H1 (cell line): ENCODE measurements around the gene CROCC. TPM values are rescaled to one million over a fixed set of nuclear protein-coding genes. Genes with fewer than 3 reads are reported as not detected.
A peak's percentile ranks its signal among the peaks of the same experiment; 100 is the strongest.

Source experiments
- CTCF ChIA-PET: fragments of 300-600 bp; sonication (Branson Sonifier 250); formaldehyde crosslinking; loops from one replicate; lab custom pipeline; 2021; ENCODE audit not compliant: partially characterized antibody; lab: Charles Lee
- POLR2A ChIA-PET: fragments of 300-600 bp; sonication (Branson Sonifier 250); formaldehyde crosslinking; loops from one replicate; lab custom pipeline; 2021; ENCODE audit warnings: inconsistent platforms; ENCODE audit not compliant: partially characterized antibody; lab: Charles Lee
- DNase-seq, 2 experiments: peaks; one replicate each; pipeline versions ENCODE4 v3.0.0 to v3.0.0-alpha.2; 2010 to 2022; ENCODE audit warnings: low spot score in 2 of 2, low read depth in 1 of 2, mixed read lengths in 1 of 2
- FAIRE-seq: peaks from 2 replicates; lab custom pipeline; 2011; peaks lifted over from hg19 to GRCh38; lab: Jason Lieb, UNC
- H2AFZ ChIP-seq: 2 replicates; pipeline ENCODE4 v1.8.1; 2012; ENCODE audit warnings: low read length, inconsistent platforms
- H2AK5ac ChIP-seq: 2 replicates; pipeline ENCODE4 v1.6.1; 2013; ENCODE audit warnings: low read depth, low read length
- H2BK120ac ChIP-seq: replicated peaks from 2 replicates; pipeline ENCODE3; 2013; ENCODE audit warnings: low read depth, low read length, inconsistent platforms
- H2BK12ac ChIP-seq: 2 replicates; pipeline ENCODE4 v1.6.1; 2013; ENCODE audit warnings: low read depth, low read length
- H2BK15ac ChIP-seq: 2 replicates; pipeline ENCODE4 v1.6.1; 2013; ENCODE audit warnings: low read length
- H2BK20ac ChIP-seq: 2 replicates; pipeline ENCODE4 v1.6.1; 2013; ENCODE audit warnings: low read length
- H2BK5ac ChIP-seq: 2 replicates; pipeline ENCODE4 v1.6.1; 2013; ENCODE audit warnings: low read depth, low read length
- H3K14ac ChIP-seq: 2 replicates; pipeline ENCODE4 v1.6.1; 2013; ENCODE audit warnings: inconsistent platforms; ENCODE audit not compliant: insufficient read length
- H3K18ac ChIP-seq: 2 replicates; pipeline ENCODE4 v1.6.1; 2013; ENCODE audit warnings: low read length; ENCODE audit errors: extremely low read depth
- H3K23ac ChIP-seq: 2 replicates; pipeline ENCODE4 v1.6.1; 2013; ENCODE audit warnings: inconsistent platforms; ENCODE audit not compliant: insufficient read length
- H3K23me2 ChIP-seq: 2 replicates; pipeline ENCODE4 v1.6.1; 2013; ENCODE audit warnings: low read depth, low read length
- H3K27ac ChIP-seq: 2 replicates; pipeline ENCODE4 v1.6.1; 2011; ENCODE audit warnings: low read depth, low read length, inconsistent platforms
- H3K27me3 ChIP-seq, 4 experiments: replicated peaks in 1 of 4; 1 replicate in 1 of 4; 2 replicates in 3 of 4; pipeline versions ENCODE4 v1.6.1 to v1.8.1; 2011 to 2013; ENCODE audit warnings: low read length in 3 of 4, mild to moderate bottlenecking in 3 of 4, inconsistent platforms in 2 of 4, mixed read lengths in 2 of 4, moderate library complexity in 1 of 4; ENCODE audit not compliant: control insufficient read depth in 3 of 4, insufficient read depth in 3 of 4; ENCODE audit errors: extremely low read depth in 1 of 4
- H3K36me3 ChIP-seq, 4 experiments: 2 replicates each; pipeline versions ENCODE4 v1.6.1 to v1.8.1; 2011 to 2013; ENCODE audit warnings: mild to moderate bottlenecking in 4 of 4, low read length in 3 of 4, moderate library complexity in 2 of 4, control low read depth in 1 of 4, inconsistent platforms in 1 of 4; ENCODE audit not compliant: insufficient read depth in 4 of 4, control insufficient read depth in 2 of 4
- H3K4ac ChIP-seq: replicated peaks from 2 replicates; pipeline ENCODE3; 2013; ENCODE audit warnings: low read length, low read depth, mixed read lengths, inconsistent platforms; ENCODE audit not compliant: insufficient read length
- H3K4me1 ChIP-seq, 4 experiments: replicated peaks in 1 of 4; 1 replicate in 1 of 4; 2 replicates in 3 of 4; pipeline versions ENCODE4 v1.6.1 to v1.8.1; 2011 to 2013; ENCODE audit warnings: low read length in 3 of 4, inconsistent platforms in 2 of 4, mixed read lengths in 1 of 4; ENCODE audit not compliant: insufficient read depth in 4 of 4, control insufficient read depth in 3 of 4
- H3K4me2 ChIP-seq, 2 experiments: 2 replicates each; pipeline versions ENCODE4 v1.6.1 to v1.8.1; 2011 to 2013; ENCODE audit warnings: low read depth in 2 of 2, low read length in 2 of 2, control low read depth in 1 of 2, inconsistent platforms in 1 of 2, mild to moderate bottlenecking in 1 of 2; ENCODE audit not compliant: insufficient read depth in 1 of 2
- H3K4me3 ChIP-seq, 4 experiments: fragments of 200-600, 300-600 bp in 1 of 4; sonication (generic), shearing (Covaris generic), sonication (Bioruptor Twin) in 1 of 4; 2 replicates each; pipeline versions ENCODE4 v1.5.1 to v1.8.1; 2011 to 2016; ENCODE audit warnings: low read length in 4 of 4, low read depth in 3 of 4, control low read depth in 2 of 4, inconsistent platforms in 2 of 4, mild to moderate bottlenecking in 2 of 4, mixed read lengths in 1 of 4, moderate library complexity in 1 of 4; ENCODE audit not compliant: insufficient read depth in 2 of 4; ENCODE audit errors: extremely low read depth in 1 of 4
- H3K56ac ChIP-seq: replicated peaks from 2 replicates; pipeline ENCODE3; 2013; ENCODE audit warnings: low read depth, mild to moderate bottlenecking, mixed read lengths, low read length, inconsistent platforms; ENCODE audit not compliant: insufficient read length
- H3K79me1 ChIP-seq: 2 replicates; pipeline ENCODE4 v1.6.1; 2013; ENCODE audit warnings: low read depth, low read length, control low read depth
- H3K79me2 ChIP-seq, 2 experiments: 2 replicates each; pipeline versions ENCODE4 v1.6.1 to v1.8.1; 2012 to 2013; ENCODE audit warnings: low read length in 2 of 2, mild to moderate bottlenecking in 2 of 2, inconsistent platforms in 1 of 2; ENCODE audit not compliant: insufficient read depth in 2 of 2, control insufficient read depth in 1 of 2
- H3K9ac ChIP-seq, 4 experiments: replicated peaks in 1 of 4; 1 replicate in 1 of 4; 2 replicates in 3 of 4; pipeline versions ENCODE4 v1.6.1 to v1.8.1; 2011 to 2013; ENCODE audit warnings: low read depth in 3 of 4, low read length in 3 of 4, control low read depth in 2 of 4, mild to moderate bottlenecking in 2 of 4, moderate library complexity in 2 of 4, inconsistent platforms in 1 of 4; ENCODE audit errors: extremely low read depth in 1 of 4
- H3K9me3 ChIP-seq, 2 experiments: 2 replicates each; pipeline versions ENCODE4 v1.6.1 to v1.8.1; 2012 to 2013; ENCODE audit warnings: mild to moderate bottlenecking in 2 of 2, moderate library complexity in 2 of 2, control low read depth in 1 of 2, inconsistent platforms in 1 of 2, low read depth in 1 of 2, low read length in 1 of 2, mixed read lengths in 1 of 2; ENCODE audit not compliant: insufficient read depth in 2 of 2
- H4K20me1 ChIP-seq, 2 experiments: replicated peaks in 1 of 2; 2 replicates each; pipeline versions ENCODE3 to v1.8.1; 2011 to 2013; ENCODE audit warnings: inconsistent platforms in 2 of 2, low read length in 2 of 2, mild to moderate bottlenecking in 1 of 2; ENCODE audit not compliant: insufficient read depth in 2 of 2, control insufficient read depth in 1 of 2
- H4K5ac ChIP-seq: 2 replicates; pipeline ENCODE4 v1.6.1; 2013; ENCODE audit warnings: low read length, low read depth, mixed read lengths, inconsistent platforms; ENCODE audit not compliant: insufficient read length
- H4K8ac ChIP-seq: 2 replicates; pipeline ENCODE4 v1.8.0; 2013; ENCODE audit warnings: mild to moderate bottlenecking, moderate library complexity, low read length, inconsistent platforms; ENCODE audit not compliant: insufficient read depth; ENCODE audit errors: extremely low read depth
- H4K91ac ChIP-seq: replicated peaks from 2 replicates; pipeline ENCODE3; 2013; ENCODE audit warnings: low read length, mixed read lengths, inconsistent platforms; ENCODE audit not compliant: insufficient read length
- BRCA1 ChIP-seq: IDR thresholded peaks from 2 replicates; pipeline ENCODE4 v1.6.1; 2012; ENCODE audit warnings: low read depth, low read length, improper control_type of control experiment
- CTCF ChIP-seq, 3 experiments: IDR thresholded peaks; 1 replicate in 2 of 3; 2 replicates in 1 of 3; pipeline versions ENCODE4 v1.5.1 to v1.6.1; 2011; ENCODE audit warnings: low read length in 3 of 3, mild to moderate bottlenecking in 3 of 3, inconsistent platforms in 2 of 3, low read depth in 1 of 3, moderate library complexity in 1 of 3; ENCODE audit not compliant: insufficient read depth in 1 of 3; ENCODE audit errors: control extremely low read depth in 1 of 3
- EGR1 ChIP-seq: IDR thresholded peaks from 2 replicates; pipeline ENCODE4 v1.6.1; 2011; ENCODE audit warnings: low read depth, low read length, borderline replicate concordance
- FOSL1 ChIP-seq: IDR thresholded peaks from 2 replicates; pipeline ENCODE4 v1.6.1; 2011; ENCODE audit warnings: mild to moderate bottlenecking, low read depth, low read length, moderate library complexity; ENCODE audit not compliant: insufficient read depth
- GABPA ChIP-seq: IDR thresholded peaks from 2 replicates; pipeline ENCODE4 v1.6.1; 2011; ENCODE audit warnings: mild to moderate bottlenecking, low read length, moderate library complexity, borderline replicate concordance; ENCODE audit not compliant: insufficient read depth
- KDM1A ChIP-seq: fragments of 200-600, 300-600 bp; sonication (generic); IDR thresholded peaks from 2 replicates; pipeline ENCODE4 v1.7.1; 2016; ENCODE audit warnings: mild to moderate bottlenecking, low read length, borderline replicate concordance
- RAD21 ChIP-seq, 2 experiments: IDR thresholded peaks in 1 of 2; conservative IDR thresholded peaks in 1 of 2; 2 replicates each; pipeline ENCODE4 v1.6.1; 2011; ENCODE audit warnings: low read depth in 2 of 2, low read length in 2 of 2, improper control_type of control experiment in 1 of 2, inconsistent platforms in 1 of 2, mild to moderate bottlenecking in 1 of 2, moderate library complexity in 1 of 2
- TAF1 ChIP-seq: IDR thresholded peaks from 2 replicates; pipeline ENCODE4 v1.6.1; 2011; ENCODE audit warnings: mild to moderate bottlenecking, low read depth, low read length
- WGBS, 2 experiments: shearing (Covaris generic) in 1 of 2; methylation state at CpG; one replicate each; pipeline versions ENCODE4 v1.1.6 to v1.1.7; 2013 to 2015; ENCODE audit warnings: low lambda C conversion rate in 2 of 2, mixed read lengths in 2 of 2, inconsistent platforms in 1 of 2, low coverage in 1 of 2, missing lambda C conversion rate in 1 of 2; ENCODE audit not compliant: insufficient replicate concordance in 2 of 2, insufficient coverage in 1 of 2, insufficient read length in 1 of 2; ENCODE audit errors: extremely low coverage in 1 of 2, missing lambda C conversion rate in 1 of 2; 5-methylcytosine and 5-hydroxymethylcytosine counted together
- polyA plus RNA-seq, 7 experiments: library from polyadenylated mRNA; depleted of rRNA in 3 of 7; stranded (reverse) in 5 of 7; unstranded in 2 of 7; fragments of >200 nt in 5 of 7; fragments of 200-250 nt in 2 of 7; gene quantifications; 1 replicate in 5 of 7; 2 replicates in 1 of 7; 4 replicates in 1 of 7; pipeline versions ENCODE4 v1.2.1 to v1.2.3, GENCODE V29; 2011 to 2013; ENCODE audit warnings: missing spikeins in 2 of 7, mixed read lengths in 2 of 7
- total RNA-seq: library from RNA; stranded (reverse); fragmentation: NEBNext Ultra II Directional; extraction: Animal tissue kit (Norgen Biotek cat#: 25700); gene quantifications from 2 replicates; pipeline ENCODE4 v1.2.1, GENCODE V29; 2021

The CROCC gene
- total and polyA plus RNA-seq, 2 of the 8 experiments (the other 6 are each of a cell fraction or from before 2014, with no cell fraction given), result 12.1 to 39.5 TPM

- CTCF ChIA-PET, result interaction anchor here (0.8 to 11.4 kb wide), 7 partner anchors 14 to 267 kb away, joined by 3 to 164 read pairs (median 4); no protein-coding TSS in a partner anchor
- no peak overlapping the region for H2BK120ac ChIP-seq
- no peak overlapping the region for H2BK15ac ChIP-seq
- no peak overlapping the region for H2AFZ ChIP-seq
- H3K56ac ChIP-seq, result no peak overlapping the region
- POLR2A ChIA-PET, result interaction anchor here (1.4 to 2.1 kb wide), 3 partner anchors 13 to 43 kb away, joined by 3 to 5 read pairs (median 4); no protein-coding TSS in a partner anchor
- no peak overlapping the region for H3K27ac ChIP-seq
- H2BK12ac ChIP-seq, result no peak overlapping the region
- no peak for FAIRE-seq
- no peak overlapping the region for H2BK20ac ChIP-seq
- no peak overlapping the region for H2BK5ac ChIP-seq
- DNase-seq, result no peak
- no peak overlapping the region for H2AK5ac ChIP-seq
- H3K9ac ChIP-seq, result no peak overlapping the region
- no peak overlapping the region for H4K5ac ChIP-seq
- H3K9me3 ChIP-seq, result no peaks in the 10 kb centered on the region
- no peak overlapping the region for H3K23ac ChIP-seq
- no peak overlapping the region for H4K91ac ChIP-seq
- no peaks in the 10 kb centered on the region for H3K79me1 ChIP-seq
- no peaks in the 10 kb centered on the region for H3K27me3 ChIP-seq
- WGBS, 2 experiments, result 95% methylated on average over 23 of the region's 24 CpGs; no CpG with 5 or more reads in 1 of the 2 experiments
- H3K79me2 ChIP-seq, result no peaks in the 10 kb centered on the region; a peak in 1 of 4 replicates
- H3K36me3 ChIP-seq, result peaks cover 0 to 28% (median 17%) of the 10 kb centered on the region in 4 experiments; a peak in 7 of 8 replicates
- H4K20me1 ChIP-seq, result peaks cover 0 to 5% of the 10 kb centered on the region in 2 experiments
- H3K4me1 ChIP-seq, result peaks cover 0 to 10% (median 7%) of the 10 kb centered on the region in 4 experiments; a peak in 5 of 7 replicates
- peak overlapping the region; percentile 41; the same call in 1 of the 2 replicates for H4K8ac ChIP-seq
- no peak overlapping the region for H3K4me2 ChIP-seq
- no peak overlapping the region for H3K4ac ChIP-seq
- H3K23me2 ChIP-seq, result no peaks in the 10 kb centered on the region
- no peak overlapping the region for H3K14ac ChIP-seq
- H3K18ac ChIP-seq, result no peak overlapping the region
- no peak overlapping the region for H3K4me3 ChIP-seq
- TF ChIP-seq GABPA (no peak), EGR1 (no peak), CTCF (IDR thresholded peaks at IDR 0.05; ENCODE audit: control extremely low read depth in 1 of 3, insufficient read depth in 1 of 3, low read depth in 1 of 3, low read length in 3 of 3) (peak; percentile 39 to 45 (median 41)), FOSL1 (no peak), RAD21 (IDR thresholded peaks at IDR 0.05 in 1 of 2, conservative IDR thresholded peaks at IDR 0.05 in 1 of 2; ENCODE audit: low read depth in 2 of 2, low read length in 2 of 2) (peak; percentile 16 to 35; a peak in 2 of 4 replicates), BRCA1 (no peak), KDM1A (peak; percentile 80; the same call in 1 of the 2 replicates), TAF1 (no peak)
Measured at GRCh38 chr1:17004466-17005364, 83.0 kb downstream of the CROCC start.
